Stimulated activated CD4-positive, alpha-beta T cell treated with anti-CD3 and anti-CD28 coated beads, Interleukin-2, amount 100 ng/mL, for 24 hours (primary cell): ENCODE data around the gene SCNN1A.

Source experiments
- DNase-seq, 2 donors: peaks; one replicate each; pipeline ENCODE4 v3.0.0-alpha.2; 2020

The SCNN1A gene

GRCh38 chr12:6383572-6384498, 8.5 kb upstream of the SCNN1A start, which contains the start of gene LTBR:
Gene LTBR, plus strand, starts transcription at chr12:6384162. Its CDS starts 197 bp downstream, at chr12:6384359.
- DNase-seq = peak in 1 of 2 donors; percentile 38

GRCh38 chr12:6382982-6383381, 7.6 kb upstream of the SCNN1A start:
- no peak for DNase-seq

GRCh38 chr12:6382371-6382770, 7.0 kb upstream of the SCNN1A start:
- no peak for DNase-seq

GRCh38 chr12:6380141-6381121, 5.1 kb upstream of the SCNN1A start:
- no peak for DNase-seq

GRCh38 chr12:6378709-6379472, 3.5 kb upstream of the SCNN1A start:
- DNase-seq = no peak

GRCh38 chr12:6377667-6377994, 2.3 kb upstream of the SCNN1A start:
- DNase-seq = no peak

GRCh38 chr12:6376870-6377666, 1.7 kb upstream of the SCNN1A start:
- DNase-seq = no peak

GRCh38 chr12:6376079-6376869, 911 bp upstream of the SCNN1A start:
- DNase-seq = no peak

- no peak for DNase-seq
Observed at GRCh38 chr12:6374786-6375160, 590 bp downstream of the SCNN1A start.

GRCh38 chr12:6374028-6374785, 1.2 kb downstream of the SCNN1A start:
- DNase-seq = no peak

- DNase-seq = no peak
Observed at GRCh38 chr12:6373022-6373787, 2.2 kb downstream of the SCNN1A start.

GRCh38 chr12:6372403-6373003, 2.9 kb downstream of the SCNN1A start:
- no peak for DNase-seq

- DNase-seq = no peak
Observed at GRCh38 chr12:6370994-6371754, 4.2 kb downstream of the SCNN1A start.

- no peak for DNase-seq
Observed at GRCh38 chr12:6370576-6370935, 4.8 kb downstream of the SCNN1A start.

- no peak for DNase-seq
Observed at GRCh38 chr12:6369916-6370575, 5.3 kb downstream of the SCNN1A start.

- no peak for DNase-seq
Observed at GRCh38 chr12:6368906-6369525, 6.3 kb downstream of the SCNN1A start.
